H9 (cell line): ENCODE results near the gene TBC1D5. TPM values are rescaled to one million over a fixed set of nuclear protein-coding genes. Genes with fewer than 3 reads are reported as not detected.

Experiments
- DNase-seq: peaks from one replicate; pipeline ENCODE4 v3.0.0-alpha.2; 2017
- H2AFZ ChIP-seq: one replicate; pipeline ENCODE4 v1.6.1; 2013; ENCODE audit warnings: mild to moderate bottlenecking, low read length, control low read depth, moderate library complexity
- H2AK5ac ChIP-seq: 2 replicates; pipeline ENCODE4 v1.6.1; 2013; ENCODE audit warnings: low read length, control low read depth, mixed read lengths; ENCODE audit not compliant: insufficient read length
- H2BK120ac ChIP-seq: one replicate; pipeline ENCODE4 v1.6.1; 2013; ENCODE audit warnings: low read depth, mild to moderate bottlenecking, low read length, control low read depth, inconsistent platforms; ENCODE audit not compliant: poor library complexity, severe bottlenecking
- H2BK12ac ChIP-seq: 2 replicates; pipeline ENCODE4 v1.6.1; 2013; ENCODE audit warnings: low read length, control low read depth, mixed read lengths, low read depth; ENCODE audit not compliant: insufficient read length
- H2BK15ac ChIP-seq: 2 replicates; pipeline ENCODE4 v1.6.1; 2013; ENCODE audit warnings: low read depth, low read length, control low read depth
- H2BK20ac ChIP-seq: one replicate; pipeline ENCODE4 v1.6.1; 2013; ENCODE audit warnings: low read depth, mild to moderate bottlenecking, low read length, control low read depth, inconsistent platforms; ENCODE audit not compliant: poor library complexity, severe bottlenecking
- H2BK5ac ChIP-seq: 2 replicates; pipeline ENCODE4 v1.6.1; 2013; ENCODE audit warnings: low read length, control low read depth, mixed read lengths; ENCODE audit not compliant: insufficient read length
- H3K14ac ChIP-seq: 2 replicates; pipeline ENCODE4 v1.6.1; 2013; ENCODE audit warnings: low read length, control low read depth; ENCODE audit not compliant: insufficient read depth
- H3K18ac ChIP-seq: 2 replicates; pipeline ENCODE4 v1.6.1; 2013; ENCODE audit warnings: low read depth, mild to moderate bottlenecking, mixed read lengths, low read length, control low read depth; ENCODE audit not compliant: insufficient read length
- H3K23ac ChIP-seq: 2 replicates; pipeline ENCODE4 v1.6.1; 2013; ENCODE audit warnings: low read length, control low read depth, mixed read lengths, low read depth; ENCODE audit not compliant: insufficient read length
- H3K23me2 ChIP-seq: 2 replicates; pipeline ENCODE4 v1.6.1; 2013; ENCODE audit warnings: low read depth, mild to moderate bottlenecking, mixed read lengths, low read length, control low read depth; ENCODE audit not compliant: insufficient read length, poor library complexity, severe bottlenecking
- H3K27ac ChIP-seq: 2 replicates; pipeline ENCODE4 v1.5.1; 2013; ENCODE audit warnings: low read length, control low read depth, mixed read lengths, low read depth; ENCODE audit not compliant: insufficient read length
- H3K27me3 ChIP-seq: 2 replicates; pipeline ENCODE4 v1.6.1; 2013; ENCODE audit warnings: low read length, control low read depth, inconsistent platforms; ENCODE audit not compliant: insufficient read depth
- H3K4ac ChIP-seq: 2 replicates; pipeline ENCODE4 v1.6.1; 2013; ENCODE audit warnings: low read depth, mild to moderate bottlenecking, control low read depth, inconsistent platforms, low read length, moderate library complexity
- H3K4me1 ChIP-seq: 2 replicates; pipeline ENCODE4 v1.6.1; 2013; ENCODE audit warnings: low read length, control low read depth, inconsistent platforms; ENCODE audit not compliant: insufficient read depth
- H3K4me2 ChIP-seq: 2 replicates; pipeline ENCODE4 v1.6.1; 2013; ENCODE audit warnings: low read length, control low read depth, mixed read lengths; ENCODE audit not compliant: insufficient read length, insufficient read depth
- H3K56ac ChIP-seq: 2 replicates; pipeline ENCODE4 v1.6.1; 2013; ENCODE audit warnings: low read depth, mild to moderate bottlenecking, mixed read lengths, low read length, control low read depth; ENCODE audit not compliant: insufficient read length
- H3K79me1 ChIP-seq: 2 replicates; pipeline ENCODE4 v1.6.1; 2013; ENCODE audit warnings: low read depth, mild to moderate bottlenecking, moderate library complexity, low read length, control low read depth, inconsistent platforms; ENCODE audit not compliant: insufficient read depth, poor library complexity, severe bottlenecking
- H3K79me2 ChIP-seq: 2 replicates; pipeline ENCODE4 v1.6.1; 2013; ENCODE audit warnings: low read length, control low read depth, inconsistent platforms; ENCODE audit not compliant: insufficient read depth
- H3K9ac ChIP-seq: 2 replicates; pipeline ENCODE4 v1.6.1; 2013; ENCODE audit warnings: low read length, control low read depth, mixed read lengths; ENCODE audit not compliant: insufficient read length; ENCODE audit errors: extremely low read depth
- H3K9me3 ChIP-seq: one replicate; pipeline ENCODE4 v1.6.1; 2013; ENCODE audit warnings: low read depth, low read length, inconsistent platforms; ENCODE audit not compliant: control insufficient read depth
- H3T11ph ChIP-seq: one replicate; pipeline ENCODE4 v1.6.1; 2013; ENCODE audit warnings: mild to moderate bottlenecking, low read length, control low read depth, inconsistent platforms
- H4K20me1 ChIP-seq: one replicate; pipeline ENCODE4 v1.6.1; 2013; ENCODE audit not compliant: control insufficient read depth, insufficient read length, insufficient read depth
- H4K5ac ChIP-seq: 2 replicates; pipeline ENCODE4 v1.6.1; 2013; ENCODE audit warnings: low read depth, mild to moderate bottlenecking, mixed read lengths, low read length, control low read depth; ENCODE audit not compliant: insufficient read length
- H4K8ac ChIP-seq: replicated peaks from 2 replicates; pipeline ENCODE4 v1.6.1; 2013; ENCODE audit warnings: low read length, control low read depth, mixed read lengths, low read depth; ENCODE audit not compliant: insufficient read length
- H4K91ac ChIP-seq: 2 replicates; pipeline ENCODE4 v1.6.1; 2013; ENCODE audit warnings: low read depth, mild to moderate bottlenecking, moderate library complexity, mixed read lengths, low read length, control low read depth; ENCODE audit not compliant: insufficient read length
- H3K27ac Mint-ChIP-seq, 3 experiments: 2 replicates in 2 of 3; 3 replicates in 1 of 3; pipeline ENCODE4 v1.8.0; 2020 to 2021; ENCODE audit warnings: mixed read lengths in 3 of 3, mild to moderate bottlenecking in 1 of 3, moderate library complexity in 1 of 3
- H3K27me3 Mint-ChIP-seq: 2 replicates; pipeline ENCODE4 v1.8.0; 2021; ENCODE audit warnings: low read depth, mild to moderate bottlenecking, moderate library complexity, mixed read lengths
- H3K36me3 Mint-ChIP-seq, 3 experiments: 2 replicates in 2 of 3; 3 replicates in 1 of 3; pipeline ENCODE4 v1.8.0; 2020 to 2021; ENCODE audit warnings: low read depth in 3 of 3, mixed read lengths in 3 of 3; ENCODE audit not compliant: insufficient read depth in 1 of 3
- H3K4me1 Mint-ChIP-seq, 2 experiments: 2 replicates each; pipeline ENCODE4 v1.8.0; 2020; ENCODE audit warnings: mixed read lengths in 2 of 2
- H3K4me3 Mint-ChIP-seq, 2 experiments: 2 replicates in 1 of 2; 3 replicates in 1 of 2; pipeline ENCODE4 v1.8.0; 2020 to 2021; ENCODE audit warnings: mild to moderate bottlenecking in 2 of 2, mixed read lengths in 2 of 2, moderate library complexity in 1 of 2
- H3K9me3 Mint-ChIP-seq, 2 experiments: 2 replicates in 1 of 2; 3 replicates in 1 of 2; pipeline ENCODE4 v1.8.0; 2020; ENCODE audit warnings: mild to moderate bottlenecking in 2 of 2, mixed read lengths in 2 of 2, moderate library complexity in 1 of 2
- WGBS: extraction: QIAGEN DNeasy Blood & Tissue Kit; methylation state at CpG from one replicate; pipeline ENCODE4 v1.1.7; 2013; ENCODE audit warnings: missing lambda C conversion rate, low lambda C conversion rate, mixed read lengths; ENCODE audit not compliant: insufficient read length; ENCODE audit errors: extremely low coverage; 5-methylcytosine and 5-hydroxymethylcytosine counted together
- total RNA-seq: library from RNA; stranded (reverse); gene quantifications from 2 replicates; pipeline ENCODE4 v1.2.1, GENCODE V29; 2021
- TF ChIP-seq, protein P1 (sequence below): fragments of 200-600 bp; sonication (generic); conservative IDR thresholded peaks from 3 replicates; pipeline ENCODE4 v1.8.0; 2021; ENCODE audit warnings: antibody characterized with exemption, mild to moderate bottlenecking

TBC1D5 gene
- total RNA-seq, 1 experiment from 2014 or later: 25.0 TPM

DNA sequence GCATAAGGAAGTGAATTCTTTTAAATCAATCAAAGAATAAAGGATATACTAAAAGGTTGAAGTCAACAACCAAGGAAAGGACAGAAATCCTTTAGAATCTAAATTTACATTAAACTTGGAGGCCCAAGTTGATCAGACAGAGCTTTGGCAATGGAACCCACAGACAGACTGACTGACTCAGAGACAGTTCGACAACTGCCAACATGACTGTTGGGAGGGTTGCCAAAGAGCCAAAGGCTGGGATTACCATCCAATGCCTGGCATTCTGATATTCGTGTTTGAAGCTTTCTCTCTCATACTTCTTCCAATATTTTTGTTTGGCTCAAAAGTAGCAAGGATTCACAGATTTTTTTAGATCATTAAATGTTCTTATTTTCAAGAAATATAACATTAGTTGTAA, 451.5 kb downstream of the TBC1D5 start:
- Histone ChIP-seq H2AFZ (no peak overlapping the region), H2BK5ac (no peak overlapping the region), H3K9ac (no peak overlapping the region), H2BK120ac (no peak overlapping the region), H2AK5ac (no peak overlapping the region), H3K27me3 (no peaks in the 10 kb centered on the region), H2BK15ac (no peak overlapping the region), H3K27ac (no peak overlapping the region), H3K23me2 (no peaks in the 10 kb centered on the region), H2BK12ac (no peak overlapping the region), H3K23ac (no peak overlapping the region), H4K20me1 (no peaks in the 10 kb centered on the region), H4K8ac (no peak overlapping the region), H3K14ac (no peak overlapping the region), H3K18ac (no peak overlapping the region), H3K79me1 (no peaks in the 10 kb centered on the region), H3K79me2 (no peaks in the 10 kb centered on the region), H3T11ph (no peak overlapping the region), H3K4me1 (no peaks in the 10 kb centered on the region), H3K4ac (no peak overlapping the region), H3K9me3 (no peaks in the 10 kb centered on the region), H4K5ac (no peak overlapping the region), H2BK20ac (no peak overlapping the region), H3K4me2 (no peak overlapping the region), H4K91ac (no peak overlapping the region), H3K56ac (no peak overlapping the region)
- no peaks in the 10 kb centered on the region for H3K9me3 Mint-ChIP-seq
- no peaks in the 10 kb centered on the region for H3K27me3 Mint-ChIP-seq
- no peak for DNase-seq
- no peaks in the 10 kb centered on the region for H3K36me3 Mint-ChIP-seq
- H3K4me1 Mint-ChIP-seq: no peaks in the 10 kb centered on the region
- H3K27ac Mint-ChIP-seq: no peak overlapping the region
- no CpG with 5 or more reads among the region's 2 CpGs for WGBS
- no peak overlapping the region for H3K4me3 Mint-ChIP-seq
- TF ChIP-seq, protein P1, sequence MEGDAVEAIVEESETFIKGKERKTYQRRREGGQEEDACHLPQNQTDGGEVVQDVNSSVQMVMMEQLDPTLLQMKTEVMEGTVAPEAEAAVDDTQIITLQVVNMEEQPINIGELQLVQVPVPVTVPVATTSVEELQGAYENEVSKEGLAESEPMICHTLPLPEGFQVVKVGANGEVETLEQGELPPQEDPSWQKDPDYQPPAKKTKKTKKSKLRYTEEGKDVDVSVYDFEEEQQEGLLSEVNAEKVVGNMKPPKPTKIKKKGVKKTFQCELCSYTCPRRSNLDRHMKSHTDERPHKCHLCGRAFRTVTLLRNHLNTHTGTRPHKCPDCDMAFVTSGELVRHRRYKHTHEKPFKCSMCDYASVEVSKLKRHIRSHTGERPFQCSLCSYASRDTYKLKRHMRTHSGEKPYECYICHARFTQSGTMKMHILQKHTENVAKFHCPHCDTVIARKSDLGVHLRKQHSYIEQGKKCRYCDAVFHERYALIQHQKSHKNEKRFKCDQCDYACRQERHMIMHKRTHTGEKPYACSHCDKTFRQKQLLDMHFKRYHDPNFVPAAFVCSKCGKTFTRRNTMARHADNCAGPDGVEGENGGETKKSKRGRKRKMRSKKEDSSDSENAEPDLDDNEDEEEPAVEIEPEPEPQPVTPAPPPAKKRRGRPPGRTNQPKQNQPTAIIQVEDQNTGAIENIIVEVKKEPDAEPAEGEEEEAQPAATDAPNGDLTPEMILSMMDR: no peak
